HG03565 (cell line): Measurements from ENCODE around the gene EYS.
"Not testable (repeated sequence)": the region's sequence is repeated elsewhere in the genome, so short reads cannot be mapped to it uniquely, and the experiment has no call there.

Experiments used
- ATAC-seq: cut with Tn5 transposase; IDR thresholded peaks from one replicate; pipeline ENCODE4 v1.9.1; 2021; ENCODE audit warnings: mild to moderate bottlenecking, moderate library complexity; ENCODE audit not compliant: unreplicated experiment

EYS gene

GRCh38 chr6:64023693-64024092 is 1683.3 kb downstream of the EYS start:
- ATAC-seq, result no peak

GRCh38 chr6:64014595-64014994 is 1692.4 kb downstream of the EYS start:
- ATAC-seq, result no peak

- no peak for ATAC-seq
Measured at GRCh38 chr6:64013011-64013410, 1694.0 kb downstream of the EYS start.

DNA sequence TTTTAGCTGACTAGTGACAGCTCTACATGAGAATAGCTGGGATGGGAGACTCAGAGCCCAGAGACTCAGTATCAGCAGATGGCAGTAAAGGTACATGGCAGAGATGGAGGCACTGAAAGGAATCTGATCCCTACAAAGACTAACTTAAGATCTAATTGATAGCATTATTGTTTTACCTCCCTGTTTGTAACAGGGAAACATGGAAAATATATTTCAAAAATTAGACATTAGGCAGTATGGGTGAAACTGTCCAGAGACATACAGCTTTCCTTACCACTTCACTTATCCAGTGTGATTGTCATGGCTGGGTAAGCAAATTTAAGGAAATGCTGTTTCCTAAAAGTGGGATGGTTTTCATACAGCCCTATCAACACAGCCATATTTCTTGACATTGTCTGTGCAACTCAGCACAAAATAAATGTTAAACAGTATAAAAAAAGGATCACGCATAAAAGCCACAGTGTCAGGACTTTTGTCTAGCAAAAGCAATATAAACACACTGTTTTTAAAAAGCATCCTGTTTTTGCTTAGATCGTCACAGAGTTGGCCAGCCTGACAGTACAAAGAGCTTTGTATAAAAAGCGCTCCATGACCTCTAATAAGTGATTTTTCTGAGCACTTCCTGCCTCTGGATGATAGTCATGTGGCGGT is 1694.5 kb downstream of the EYS start:
- no peak for ATAC-seq

GRCh38 chr6:64010666-64011065 is 1696.4 kb downstream of the EYS start:
- ATAC-seq, result no peak

- ATAC-seq, result no peak
Measured at GRCh38 chr6:64010010-64010409, 1697.0 kb downstream of the EYS start.

DNA sequence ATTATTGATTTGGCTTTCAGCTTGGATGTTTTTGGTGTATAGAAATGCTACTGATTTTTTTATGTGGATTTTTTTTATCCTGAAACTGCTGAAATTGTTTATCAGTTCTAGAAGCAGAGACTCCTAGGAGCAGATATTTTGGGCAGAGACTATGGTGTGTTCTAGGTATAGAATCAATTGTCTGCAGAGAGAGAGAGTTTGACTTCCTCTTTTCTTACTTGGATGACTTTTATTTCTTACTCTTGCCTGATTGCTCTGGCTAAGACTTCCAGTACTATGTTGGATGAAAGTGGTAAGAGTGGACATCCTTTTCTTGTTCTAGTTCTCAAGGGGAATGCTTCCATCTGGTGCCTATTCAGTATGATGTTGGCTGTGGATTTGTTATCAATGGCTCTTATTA is 1700.8 kb downstream of the EYS start:
- no peak for ATAC-seq

- no peak for ATAC-seq
Measured at GRCh38 chr6:64000818-64001491, 1706.1 kb downstream of the EYS start.

GRCh38 chr6:63999613-64000012 is 1707.4 kb downstream of the EYS start:
- ATAC-seq, result no peak

- ATAC-seq, result no peak
Measured at GRCh38 chr6:63998991-63999390, 1708.0 kb downstream of the EYS start.

DNA sequence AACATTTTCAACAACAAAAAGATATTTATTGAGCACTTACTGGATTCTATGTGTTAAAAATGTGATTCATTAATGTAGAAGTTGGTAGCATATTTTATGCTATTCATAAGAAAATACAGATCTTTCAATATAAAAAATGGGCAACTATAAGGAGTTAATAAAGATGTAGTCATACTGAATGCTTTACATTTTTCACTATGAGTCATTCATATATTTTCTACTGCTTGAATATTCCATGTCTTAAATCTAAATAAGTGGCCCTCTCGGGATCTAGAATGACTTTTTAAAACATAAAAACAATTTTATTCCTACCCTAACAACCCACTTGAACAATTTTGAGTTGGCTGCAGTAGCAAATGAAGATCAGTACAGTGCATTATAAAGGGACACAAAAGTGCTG is 1709.3 kb downstream of the EYS start:
- no peak for ATAC-seq

DNA sequence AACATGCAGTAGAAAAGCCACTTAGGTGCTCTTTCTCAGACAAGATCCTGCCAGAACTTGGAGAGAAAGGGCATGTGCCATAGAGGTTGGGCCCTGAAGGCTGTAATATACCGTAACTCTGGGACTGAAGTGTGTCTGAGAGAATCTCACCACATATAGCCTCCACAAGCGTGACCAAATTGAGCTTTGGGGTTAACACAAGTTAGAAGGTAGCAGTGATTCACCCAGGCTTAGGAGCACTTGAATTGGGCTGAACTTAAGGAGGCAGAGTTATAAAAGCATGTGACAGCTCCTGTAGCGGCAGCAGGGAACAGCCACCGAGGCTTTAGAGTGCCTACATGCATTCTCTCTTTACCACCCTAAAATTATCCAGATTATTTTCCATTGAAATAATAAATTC is 1709.8 kb downstream of the EYS start:
- ATAC-seq, result no peak

GRCh38 chr6:63985223-63985622 is 1721.8 kb downstream of the EYS start:
- ATAC-seq, result no peak

DNA sequence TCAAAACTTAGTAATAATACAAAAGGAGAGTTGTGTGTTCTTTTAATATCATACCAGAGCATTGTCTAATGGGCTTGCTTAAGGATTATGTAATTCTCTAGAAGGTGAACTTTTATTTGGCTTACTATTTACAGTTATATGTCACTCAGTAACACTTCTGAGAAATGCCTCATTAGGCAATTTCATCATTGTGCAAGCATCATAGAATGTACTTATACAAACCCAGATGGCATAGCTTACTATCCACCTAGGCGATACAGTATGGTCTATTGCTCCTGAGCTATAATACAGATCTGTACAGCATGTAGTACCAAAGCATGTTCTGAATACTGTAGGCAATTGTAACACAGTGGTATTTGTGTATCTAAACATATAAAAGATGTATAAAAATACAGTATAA is 1731.3 kb downstream of the EYS start:
- no peak for ATAC-seq

- ATAC-seq, result no peak
Measured at GRCh38 chr6:63968650-63969049, 1738.4 kb downstream of the EYS start.

DNA sequence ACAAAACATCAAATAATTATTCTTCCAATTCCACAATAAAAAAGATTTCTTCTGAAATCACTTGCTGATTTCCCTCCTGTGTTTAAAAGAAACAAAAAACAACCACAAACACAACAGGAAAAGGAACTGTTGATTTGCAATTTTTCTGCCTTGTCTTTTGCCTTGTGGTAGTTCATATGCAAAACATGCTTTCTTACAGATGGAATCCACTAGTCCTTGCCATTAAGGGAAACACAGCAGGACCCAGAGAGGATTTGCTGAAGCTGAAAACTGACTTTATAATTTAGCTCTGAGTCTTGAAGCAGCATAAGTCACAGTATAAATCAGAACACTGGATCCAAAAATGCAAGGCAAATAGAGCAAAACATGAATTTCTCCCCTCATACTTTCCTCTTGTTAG is 1742.7 kb downstream of the EYS start:
- ATAC-seq, result no peak

- ATAC-seq, result no peak
Measured at GRCh38 chr6:63963769-63964315, 1743.2 kb downstream of the EYS start.

DNA sequence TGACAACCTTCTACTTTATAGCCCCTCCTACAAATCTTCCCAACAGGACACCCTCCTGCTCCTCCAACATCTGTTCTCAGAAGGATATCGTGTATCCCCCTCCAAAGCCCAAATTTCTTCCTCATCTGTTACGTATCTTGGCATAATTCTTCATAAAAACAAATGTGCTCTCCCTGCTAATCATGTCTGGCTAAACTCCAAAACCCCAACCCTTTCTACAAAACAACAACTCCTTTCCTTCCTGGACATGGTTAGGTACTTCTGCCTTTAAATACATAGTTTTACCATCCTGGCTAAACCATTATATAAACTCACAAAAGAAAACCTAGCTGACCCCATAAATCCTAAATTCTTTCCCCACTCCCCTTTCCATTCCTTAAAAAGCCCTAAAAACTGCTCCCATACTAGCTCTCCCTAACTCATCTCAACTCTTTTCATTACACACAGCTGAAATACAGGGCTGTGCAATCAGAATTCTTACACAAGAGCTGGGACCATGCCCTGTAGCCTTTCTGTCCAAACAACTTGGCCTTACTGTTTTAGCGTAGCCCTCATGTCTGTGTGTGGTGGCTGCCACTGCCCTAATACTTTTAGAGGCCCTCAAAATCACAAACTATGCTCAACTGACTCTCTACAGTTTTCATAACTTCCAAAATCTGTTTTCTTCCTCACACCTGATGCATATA is 1753.5 kb downstream of the EYS start:
- not testable (repeated sequence) for ATAC-seq

DNA sequence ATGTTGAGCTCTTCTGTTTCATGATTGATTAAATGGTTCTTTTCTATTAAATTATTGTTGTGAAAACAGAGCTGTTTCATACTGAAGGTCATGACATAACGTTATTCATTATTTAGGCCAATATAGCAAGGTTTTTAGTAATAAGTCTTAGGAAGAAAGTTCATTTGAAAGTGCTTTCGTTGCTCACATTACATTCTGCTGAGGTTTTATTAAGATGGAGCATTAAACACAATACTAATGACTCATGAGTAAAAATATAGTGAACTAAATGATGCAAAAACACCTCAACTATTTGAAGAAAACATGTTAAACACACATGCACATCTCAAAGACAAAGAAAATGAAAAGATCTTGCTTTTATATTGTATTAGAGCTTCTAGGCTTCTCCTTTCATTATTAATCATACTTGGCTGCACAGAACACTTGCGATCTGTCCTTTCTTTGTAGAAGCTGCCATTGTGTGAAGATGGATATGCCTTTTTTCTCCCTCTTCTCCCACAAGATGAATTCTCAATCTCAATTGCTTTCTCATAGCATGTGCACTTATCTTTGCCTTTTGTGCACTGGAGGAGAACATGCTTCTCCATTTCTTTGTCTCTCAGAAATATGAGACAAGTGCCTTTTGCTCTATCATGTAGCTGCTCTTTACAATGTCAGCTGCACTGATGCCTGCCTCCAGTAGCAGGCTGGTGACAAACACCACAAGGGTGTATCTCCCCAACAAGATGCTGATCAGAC is 1759.1 kb downstream of the EYS start:
- no peak for ATAC-seq

DNA sequence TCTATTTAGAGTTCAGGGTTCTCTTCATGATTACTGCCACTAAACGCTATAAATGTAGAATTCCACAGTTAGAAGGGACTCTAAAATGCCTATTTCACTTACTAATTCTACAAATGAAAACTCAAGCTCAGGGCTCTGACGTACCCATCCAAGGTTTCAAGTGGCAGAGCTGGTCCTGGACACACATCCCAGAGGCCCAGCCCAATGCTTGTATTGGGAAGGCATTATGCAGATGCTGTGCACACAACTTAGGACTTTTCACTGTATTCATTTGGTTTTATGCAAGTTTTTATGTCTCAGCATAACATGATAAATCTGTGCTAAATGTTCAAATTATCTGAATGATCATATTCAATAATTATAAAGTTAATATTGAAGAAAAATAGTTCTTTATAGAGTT is 1761.0 kb downstream of the EYS start:
- ATAC-seq, result no peak

DNA sequence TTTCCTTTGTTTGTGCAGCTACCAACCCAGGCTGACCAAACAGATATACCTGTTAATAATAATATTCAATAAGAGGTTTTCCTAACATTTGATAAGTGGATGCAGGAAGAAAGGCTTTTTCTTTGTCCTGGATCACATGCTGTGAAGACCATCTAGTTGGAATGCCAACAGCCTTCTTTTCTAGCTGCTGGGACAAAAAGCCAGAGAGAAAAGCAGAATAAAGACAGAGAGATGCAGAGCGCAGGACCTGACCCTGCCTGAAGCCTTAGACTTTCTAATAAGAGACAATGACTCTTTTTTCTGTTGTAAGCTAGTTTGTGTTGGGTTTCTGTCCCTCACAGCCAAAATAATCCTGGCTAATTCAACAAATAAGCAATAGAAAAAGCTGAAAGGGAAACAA is 1763.2 kb downstream of the EYS start:
- ATAC-seq, result no peak
